NCI-H446 treated with DMSO at 0.1 percent for 48 hours (cell line): ENCODE measurements around the gene GALNTL6.
"Not testable (repeated sequence)": the region's sequence is repeated elsewhere in the genome, so short reads cannot be mapped to it uniquely, and the experiment has no call there.

Source experiments
- DNase-seq: peaks from one replicate; lab custom pipeline; 2025; lab: John Stamatoyannopoulos, UW

GALNTL6 gene

DNA sequence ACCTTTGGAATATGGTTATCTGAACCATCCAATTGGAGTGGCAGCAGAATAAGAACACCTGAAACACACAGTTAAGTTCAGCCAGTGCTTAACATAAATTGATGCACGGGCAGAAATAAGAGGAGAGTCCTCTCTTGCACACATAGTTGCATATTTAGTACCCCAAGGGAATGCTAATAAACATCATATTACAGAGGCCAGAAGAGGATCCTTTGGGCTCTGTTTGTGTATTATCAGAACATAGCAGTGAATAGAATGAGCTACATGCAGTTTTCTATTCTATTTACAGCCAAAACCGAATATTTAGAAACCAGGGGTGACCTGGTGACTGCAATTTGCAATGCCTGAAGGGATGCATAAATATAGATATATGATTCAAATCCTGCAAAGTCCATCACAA, 1054.6 kb downstream of the GALNTL6 start:
- DNase-seq: no peak

DNA sequence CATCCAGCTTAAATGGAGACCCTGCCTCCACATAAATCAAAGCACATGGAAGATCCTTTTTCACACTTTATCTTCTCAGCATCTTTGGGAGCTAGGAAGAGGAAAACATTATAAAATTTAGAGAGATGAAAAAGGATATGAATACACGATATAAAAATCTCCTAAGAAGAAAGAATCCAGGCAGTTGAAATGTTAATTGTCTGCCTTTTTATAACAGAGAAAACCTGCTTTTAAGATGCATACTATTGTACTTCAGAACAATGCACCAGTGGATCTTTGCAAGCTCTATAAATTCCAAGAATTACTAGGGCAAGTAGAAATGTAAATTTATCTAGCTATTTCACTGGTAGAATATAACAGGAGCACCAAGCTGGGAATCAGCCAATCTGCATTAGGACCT, 1055.1 kb downstream of the GALNTL6 start:
- no peak for DNase-seq

DNA sequence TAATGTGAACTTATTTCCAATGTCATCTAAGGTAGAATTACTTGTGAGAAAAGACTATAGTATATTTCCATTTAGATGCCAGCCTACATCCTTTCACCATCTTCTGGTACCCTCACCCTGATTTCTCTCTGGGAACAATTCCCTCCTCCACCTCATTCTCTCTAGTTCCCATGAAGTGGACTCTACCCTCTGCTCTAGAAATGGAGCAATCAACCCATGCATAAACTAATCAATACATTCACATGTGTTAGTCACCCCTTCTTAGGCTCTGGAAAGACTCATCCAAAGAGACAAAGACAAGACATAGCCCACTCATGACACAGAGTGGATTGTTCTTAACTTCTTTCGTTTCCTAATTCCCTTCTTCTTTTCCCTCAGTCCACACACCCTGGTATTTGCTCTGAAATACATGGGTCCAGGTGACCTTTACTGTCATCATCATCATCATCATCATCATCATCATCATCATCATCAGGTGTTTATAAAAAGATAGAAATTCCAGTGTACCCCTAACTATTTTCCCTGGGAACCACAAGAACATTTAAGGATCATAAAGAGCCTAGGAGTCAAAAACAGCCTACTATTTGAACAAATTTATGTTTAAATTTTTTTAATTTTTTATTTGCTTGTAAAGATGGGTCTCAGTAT, 1056.5 kb downstream of the GALNTL6 start:
- no peak for DNase-seq

DNA sequence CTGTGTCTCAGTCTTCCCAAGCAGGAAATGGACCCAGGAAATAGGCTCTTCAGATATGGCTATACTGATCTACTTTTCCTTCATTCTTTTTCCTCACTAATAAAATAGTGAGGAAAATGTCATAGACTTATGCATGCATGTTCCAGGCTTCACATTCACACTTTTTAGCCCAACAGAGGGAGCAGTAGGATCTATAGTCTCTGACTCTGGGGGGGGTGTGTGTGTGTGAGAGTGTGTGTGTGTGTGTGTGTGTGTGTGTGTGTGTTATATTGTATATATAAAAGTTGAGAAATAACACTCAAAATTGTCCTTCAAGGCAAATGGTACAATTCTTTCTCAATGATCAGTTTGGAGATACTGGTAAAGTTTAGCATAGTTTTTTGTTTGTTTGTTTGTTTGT, 1058.2 kb downstream of the GALNTL6 start:
- no peak for DNase-seq

DNA sequence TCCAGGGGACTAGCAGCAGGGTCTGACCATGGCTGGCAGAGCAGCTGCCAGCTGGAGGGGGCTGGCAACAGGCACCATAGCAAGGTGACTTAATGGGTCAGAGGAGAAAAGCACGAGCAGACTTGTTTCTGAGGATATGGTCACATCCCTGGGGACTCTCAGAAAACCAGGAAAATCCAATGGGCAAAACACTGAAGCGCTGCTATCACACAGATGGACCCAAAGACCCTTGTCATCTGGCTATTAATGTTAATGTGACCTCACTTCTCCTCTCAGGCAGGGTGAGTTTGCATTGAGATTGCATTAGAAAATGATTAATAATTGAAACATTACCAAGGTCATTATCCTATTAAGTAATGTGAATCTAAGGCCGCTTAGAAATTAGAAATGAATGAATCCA, 1061.7 kb downstream of the GALNTL6 start:
- no peak for DNase-seq

DNA sequence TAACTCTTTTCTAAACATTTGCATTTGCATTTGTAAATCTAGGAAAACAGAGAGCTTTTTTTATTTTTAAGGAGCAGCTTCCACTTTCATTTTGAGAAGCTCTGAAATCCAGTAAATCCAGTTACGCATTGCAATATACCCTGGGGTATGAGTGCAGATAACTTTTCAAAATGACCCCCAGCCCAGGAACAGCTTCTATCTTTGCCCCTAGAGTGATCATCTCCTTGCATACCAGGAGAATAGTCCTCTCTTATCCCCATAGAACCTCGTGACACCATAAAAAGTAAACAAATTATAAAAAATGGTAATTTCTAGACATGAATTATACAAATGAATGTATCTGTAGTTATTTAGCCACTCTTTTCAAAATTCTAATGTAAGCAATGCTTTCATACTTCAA, 1063.2 kb downstream of the GALNTL6 start:
- DNase-seq: no peak

DNA sequence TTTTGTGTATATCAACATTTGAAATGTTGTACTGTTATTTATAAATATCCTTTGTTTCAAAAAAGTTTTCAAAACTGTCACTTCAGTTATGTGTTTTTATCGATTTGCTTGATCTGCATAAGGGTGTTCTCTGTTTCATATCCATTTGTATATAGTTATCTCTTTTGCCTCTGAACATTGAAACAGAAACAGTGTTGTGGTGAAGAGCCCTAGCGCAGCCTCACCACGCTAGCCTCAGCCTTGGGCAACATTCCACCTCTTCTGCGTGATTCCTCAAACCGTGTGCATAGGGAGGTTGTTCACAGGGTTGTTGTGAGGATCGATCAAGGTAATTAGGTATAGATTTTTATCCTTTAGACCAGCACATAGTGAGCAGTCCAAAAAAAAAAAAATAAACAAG, 1068.4 kb downstream of the GALNTL6 start:
- DNase-seq: no peak

DNA sequence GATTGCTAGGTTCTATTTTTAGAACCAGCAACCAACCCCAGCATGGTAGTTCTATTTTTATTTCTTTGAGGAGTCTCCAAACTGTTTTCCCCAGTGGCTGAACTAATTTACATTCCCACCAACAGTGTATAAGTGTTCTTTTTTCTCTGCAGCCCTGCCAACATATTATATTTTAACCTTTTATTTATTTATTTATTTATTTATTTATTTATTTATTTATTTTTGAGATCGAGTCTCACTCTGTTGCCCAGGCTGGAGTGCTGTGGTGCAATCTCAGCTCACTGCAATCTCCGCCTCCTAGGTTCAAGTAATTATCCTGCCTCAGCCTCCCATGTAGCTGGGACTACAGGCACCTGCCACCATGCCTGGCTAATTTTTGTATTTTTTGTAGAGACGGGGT, 1074.2 kb downstream of the GALNTL6 start:
- DNase-seq: not testable (repeated sequence)

DNA sequence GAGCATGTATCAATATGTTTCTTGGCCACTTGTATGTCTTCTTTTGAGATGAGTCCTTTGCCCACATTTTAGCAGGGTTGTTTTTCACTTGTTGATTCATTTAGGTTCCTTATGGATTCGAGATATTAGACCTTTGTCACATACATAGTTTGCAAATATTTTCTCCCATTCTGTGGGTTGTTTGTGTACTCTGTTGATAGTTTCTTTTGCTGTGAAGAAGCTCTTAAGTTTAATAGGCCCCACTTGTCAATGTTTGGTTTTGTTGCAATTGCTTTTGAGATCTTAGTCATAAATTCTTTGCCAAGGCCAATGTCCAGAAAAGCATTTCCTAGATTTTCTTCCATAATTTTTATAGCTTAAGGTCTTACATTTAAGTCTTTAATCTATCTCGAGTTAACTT, 1074.8 kb downstream of the GALNTL6 start:
- no peak for DNase-seq

DNA sequence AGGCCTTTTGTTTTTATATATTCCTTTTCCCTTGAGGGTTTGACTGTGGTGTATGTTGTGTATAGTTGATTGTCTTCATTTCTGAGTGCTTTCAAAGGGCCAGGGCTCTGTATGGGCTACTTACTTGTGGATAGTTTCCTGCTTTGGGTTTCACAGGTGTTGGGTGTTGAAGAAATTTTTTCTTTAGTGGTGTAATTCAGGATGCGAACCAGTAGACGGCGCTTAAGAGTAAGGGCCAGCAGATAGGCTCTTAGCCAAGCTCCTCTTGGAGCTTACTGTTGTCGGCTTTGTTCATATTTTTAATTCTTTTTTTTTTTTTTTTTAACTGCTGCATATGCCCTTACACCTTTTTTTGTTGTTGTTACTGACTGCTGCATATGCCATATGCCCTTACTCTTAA, 1079.1 kb downstream of the GALNTL6 start:
- no peak for DNase-seq

DNA sequence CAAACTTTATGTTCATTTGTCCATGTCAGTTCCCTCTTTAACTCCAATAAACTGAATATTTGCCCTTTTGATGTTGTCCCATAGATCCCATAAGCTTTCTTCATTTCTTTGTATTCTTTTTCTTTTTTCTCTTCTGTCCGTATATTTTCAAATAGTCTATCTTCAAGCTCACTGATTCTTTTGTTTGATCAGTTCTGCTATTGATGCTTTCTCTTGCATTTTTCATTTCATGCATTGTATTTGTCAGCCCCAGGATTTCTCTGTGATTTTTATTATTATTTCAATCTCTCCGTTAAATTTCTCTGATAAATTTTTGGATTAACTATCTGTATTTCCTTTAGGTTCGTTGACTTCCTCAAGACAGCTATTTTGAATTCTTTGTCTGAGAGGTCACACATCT, 1082.5 kb downstream of the GALNTL6 start:
- DNase-seq: no peak

DNA sequence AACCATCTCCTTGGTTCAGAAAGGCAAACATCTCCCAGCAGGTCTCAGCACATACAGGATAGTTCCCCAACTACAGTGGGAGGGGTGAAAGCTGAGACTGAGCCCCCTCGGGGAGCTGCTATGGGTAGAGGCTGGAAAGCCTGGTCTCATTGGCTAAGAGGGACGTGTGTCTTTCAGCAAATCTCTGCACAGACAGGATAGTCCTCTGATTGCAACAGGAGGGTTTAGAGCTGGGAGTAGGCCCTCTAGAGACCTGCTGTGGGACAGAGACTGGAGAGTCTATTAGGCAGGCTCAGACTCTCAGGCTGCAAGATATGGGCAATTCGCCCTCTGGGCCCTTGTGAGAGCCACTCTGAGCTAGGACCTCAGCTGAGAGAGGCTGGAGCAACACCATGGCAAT, 1083.8 kb downstream of the GALNTL6 start:
- no peak for DNase-seq

DNA sequence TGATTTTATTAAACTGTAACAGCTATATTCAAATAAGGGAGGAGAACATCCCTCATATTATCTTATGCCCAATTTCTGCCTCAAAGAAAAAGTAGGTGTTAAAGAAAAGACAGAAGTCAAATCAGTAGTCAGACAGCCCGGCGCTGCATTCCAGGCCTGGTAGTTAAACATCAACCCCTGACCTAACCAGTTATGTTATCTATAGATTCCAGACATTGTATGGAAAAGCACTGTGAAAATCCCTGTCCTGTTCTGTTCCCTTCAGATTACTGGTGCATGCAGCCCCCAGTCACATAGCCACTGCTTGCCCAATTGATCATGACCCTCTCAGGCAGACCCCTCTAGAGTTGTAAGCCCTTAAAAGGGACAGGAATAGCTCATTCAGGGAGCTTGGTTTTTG, 1085.5 kb downstream of the GALNTL6 start:
- DNase-seq: no peak

DNA sequence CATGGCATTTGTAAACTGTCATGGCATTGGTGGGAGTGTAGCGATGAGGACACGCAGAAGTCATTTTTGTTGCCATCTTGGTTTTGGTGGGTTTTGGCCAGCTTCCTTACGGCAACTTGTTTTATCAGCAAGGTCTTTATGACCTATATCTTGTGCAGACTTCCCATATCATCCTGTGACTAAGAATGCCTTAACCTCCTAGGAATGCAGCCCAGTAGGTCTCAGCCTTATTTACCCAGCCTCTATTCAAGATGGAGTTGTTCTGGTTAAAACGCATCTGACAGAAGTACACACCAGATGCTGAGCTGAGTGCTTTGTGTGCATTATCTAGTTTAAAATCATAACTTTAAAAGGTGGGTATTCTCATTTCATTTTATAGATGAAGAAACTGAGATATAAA, 1086.7 kb downstream of the GALNTL6 start:
- DNase-seq: no peak

DNA sequence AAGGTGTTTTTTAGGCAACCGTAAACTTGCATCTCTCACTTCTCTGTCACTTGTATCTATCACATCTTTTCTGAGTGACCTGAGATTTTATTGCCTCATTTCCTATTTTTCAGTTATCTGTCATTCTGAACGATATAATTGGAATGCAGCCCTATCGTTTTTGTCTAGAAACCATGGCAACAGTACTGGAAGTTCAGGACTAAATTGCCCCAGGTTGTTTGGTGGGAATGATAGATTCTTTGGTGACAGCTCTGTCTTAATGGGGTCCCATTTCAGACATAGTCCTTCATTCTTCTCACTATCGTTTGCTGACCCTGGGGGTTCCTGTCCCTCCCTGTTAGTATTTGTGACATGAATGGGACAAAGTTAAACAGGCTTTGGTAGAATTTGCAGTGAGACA, 1087.7 kb downstream of the GALNTL6 start:
- DNase-seq: no peak

DNA sequence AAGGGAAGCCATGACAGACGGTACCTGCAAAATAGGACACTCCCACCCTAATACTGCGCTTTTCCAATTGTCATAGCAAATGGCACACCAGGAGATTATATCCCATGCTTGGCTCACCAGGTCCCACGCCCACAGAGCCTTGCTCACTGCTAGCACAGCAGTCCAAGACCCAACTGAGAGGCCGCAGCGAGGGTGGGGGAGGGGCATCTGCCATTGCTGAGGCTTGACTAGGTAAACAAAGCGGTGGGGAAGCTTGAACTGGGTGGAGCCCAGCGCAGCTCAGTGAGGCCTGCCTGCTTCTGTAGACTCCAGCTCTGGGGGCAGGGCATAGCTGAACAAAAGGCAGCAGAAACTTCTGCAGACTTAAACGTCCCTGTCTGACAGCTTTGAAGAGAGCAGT, 1099.3 kb downstream of the GALNTL6 start:
- DNase-seq: not testable (repeated sequence)

DNA sequence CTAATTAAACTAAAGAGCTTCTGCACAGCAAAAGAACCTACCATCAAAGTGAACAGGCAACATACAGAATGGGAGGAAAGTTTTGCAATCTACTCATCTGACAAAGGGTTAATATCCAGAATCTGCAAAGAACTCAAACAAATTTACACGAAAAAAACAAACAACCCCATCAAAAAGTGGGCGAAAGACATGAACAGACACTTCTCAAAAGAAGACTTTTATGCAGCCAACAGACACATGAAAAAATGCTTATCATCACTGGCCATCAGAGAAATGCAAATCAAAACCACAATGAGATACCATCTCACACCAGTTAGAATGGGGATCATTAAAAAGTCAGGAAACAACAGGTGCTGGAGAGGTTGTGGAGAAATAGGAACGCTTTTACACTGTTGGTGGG, 1104.2 kb downstream of the GALNTL6 start:
- DNase-seq: not testable (repeated sequence)

DNA sequence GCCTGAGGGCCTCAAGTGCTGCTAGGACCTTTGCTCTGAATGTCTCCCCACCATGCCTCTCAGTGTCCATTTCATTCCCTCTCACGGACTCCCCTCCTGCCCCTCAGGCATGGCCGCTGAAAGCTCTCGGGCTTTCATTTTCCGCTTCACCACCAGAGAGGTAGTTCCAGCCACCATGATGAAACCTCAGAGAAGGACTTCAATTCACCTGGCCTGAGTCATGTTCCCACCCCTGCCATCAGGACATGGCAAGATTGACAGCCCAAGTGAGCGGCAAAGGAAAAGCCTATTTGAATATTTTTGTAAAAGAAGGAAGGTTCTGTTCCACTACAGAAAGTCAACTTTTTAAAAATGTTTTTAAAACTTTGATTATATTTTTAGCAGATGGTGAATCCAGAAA, 1106.1 kb downstream of the GALNTL6 start:
- no peak for DNase-seq

DNA sequence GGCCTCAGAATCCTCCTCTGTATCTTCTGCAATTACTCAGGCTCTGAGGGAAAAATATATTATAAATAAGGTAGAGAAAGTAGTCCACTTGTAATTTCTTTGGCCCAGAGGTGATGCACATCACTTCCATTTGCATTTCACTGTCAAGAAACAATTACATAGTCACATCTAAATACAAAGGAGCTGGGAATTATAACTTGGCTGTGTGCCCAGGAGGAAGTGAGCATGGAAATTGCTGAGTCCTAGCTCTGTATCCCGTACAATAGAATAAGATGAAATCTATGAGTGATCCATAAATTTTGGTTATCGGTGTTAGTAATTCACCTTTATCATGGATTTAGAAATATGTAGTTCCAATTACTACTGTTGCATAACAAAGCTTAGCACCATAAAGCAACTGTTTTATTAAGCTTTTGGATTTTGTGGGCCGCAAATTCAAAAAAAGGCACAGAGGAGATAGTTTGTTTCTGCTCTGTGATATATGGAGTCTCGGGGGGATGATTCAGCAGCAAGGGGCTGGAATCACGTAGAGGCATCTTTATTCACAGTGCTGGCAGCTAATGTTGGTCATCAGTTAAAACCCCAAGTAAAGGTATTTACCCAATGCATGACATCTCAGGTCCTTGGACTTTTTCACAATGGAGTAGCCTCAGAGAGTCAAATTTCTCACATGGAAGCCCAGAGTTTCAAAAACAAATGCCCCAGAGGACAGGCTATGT, 1114.1 kb downstream of the GALNTL6 start:
- no peak for DNase-seq

DNA sequence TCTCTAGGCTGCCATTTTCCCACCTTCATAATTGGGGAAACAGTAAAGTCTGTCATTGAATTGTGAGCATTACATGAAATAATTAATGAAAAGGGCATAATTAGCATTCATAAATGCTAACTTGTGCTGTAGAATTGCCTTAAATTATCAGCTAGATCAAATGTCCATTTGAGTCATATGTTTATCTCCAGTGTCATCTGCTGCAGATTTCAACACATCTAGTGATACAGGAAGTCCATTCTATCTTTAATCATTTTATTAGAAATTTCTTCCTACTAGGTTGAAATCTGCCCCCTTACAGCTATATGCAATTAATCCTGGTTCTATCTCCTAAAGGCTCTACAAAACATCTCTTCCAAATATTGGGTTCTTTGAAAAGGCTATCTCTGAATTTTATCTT, 1115.1 kb downstream of the GALNTL6 start:
- no peak for DNase-seq

DNA sequence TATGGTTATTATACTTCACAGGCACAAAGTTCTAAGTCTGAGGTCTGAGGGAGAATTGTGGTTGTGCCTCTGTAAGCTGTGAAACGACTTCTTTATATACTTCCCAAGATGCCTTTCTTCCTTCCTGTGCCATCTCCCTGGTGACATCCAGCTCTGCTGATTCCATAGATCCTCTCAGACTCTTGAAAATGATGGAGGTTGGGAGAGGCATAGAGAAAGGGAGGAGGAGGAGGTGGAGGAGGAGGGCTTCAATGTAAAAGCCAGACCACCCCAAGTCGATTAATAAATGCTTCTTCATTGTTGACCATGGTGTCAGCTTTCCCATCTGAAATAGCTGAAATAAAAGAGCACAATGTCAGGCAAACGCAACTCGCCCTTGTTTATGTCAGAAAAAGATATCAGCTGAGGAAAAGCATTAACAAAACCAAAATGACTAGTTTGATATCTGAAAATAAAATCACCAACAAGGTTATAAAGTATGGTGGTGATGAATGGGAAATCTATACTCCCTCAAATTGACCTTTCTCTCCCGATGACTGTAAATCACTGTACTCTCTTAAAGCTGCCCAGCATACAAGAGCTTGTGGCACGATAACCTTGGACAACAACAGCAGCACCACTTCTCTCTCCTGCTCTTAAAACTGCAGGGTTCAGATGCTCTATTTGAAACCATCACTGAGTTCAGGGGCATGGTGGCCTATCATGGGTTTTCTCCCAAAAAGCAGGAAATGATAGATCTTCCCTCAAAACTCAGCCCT, 1125.0 kb downstream of the GALNTL6 start:
- DNase-seq: no peak

DNA sequence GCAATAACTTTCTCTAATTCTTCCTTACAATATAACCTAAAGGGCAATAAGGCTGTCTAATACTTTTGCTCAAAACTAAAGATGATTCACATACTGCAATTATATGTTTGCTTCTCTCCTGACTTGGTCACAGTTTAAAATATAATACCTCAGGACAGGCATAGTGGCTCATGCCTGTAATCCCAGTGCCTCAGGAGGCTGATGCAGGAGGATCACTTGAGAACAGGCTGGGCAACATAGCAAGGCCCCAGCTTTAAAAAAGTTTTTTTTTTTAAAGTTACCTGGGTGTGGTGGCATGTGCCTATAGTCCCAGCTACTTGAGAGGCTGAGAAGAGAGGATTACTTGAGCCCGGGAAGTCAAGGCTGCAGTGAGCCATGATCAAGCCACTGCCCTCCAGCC, 1125.7 kb downstream of the GALNTL6 start:
- DNase-seq: no peak

DNA sequence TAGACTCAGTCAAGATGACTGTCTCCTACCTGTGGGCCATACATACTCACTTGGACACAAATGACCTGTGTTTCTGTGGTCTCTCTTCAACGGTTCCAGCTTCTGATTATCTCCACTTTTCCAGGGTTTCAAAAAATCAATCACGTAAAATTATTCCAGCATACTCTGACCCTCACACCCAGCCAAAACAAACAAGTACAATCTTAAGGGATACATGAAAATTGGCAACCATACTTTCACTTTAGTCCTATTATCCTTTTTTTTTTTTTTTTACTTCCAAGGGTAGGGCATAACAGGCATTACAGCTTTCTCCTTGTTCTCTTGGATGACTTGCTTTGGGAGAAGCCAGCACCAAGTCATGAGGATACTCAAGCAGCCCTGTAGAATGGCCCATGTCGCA, 1129.6 kb downstream of the GALNTL6 start:
- no peak for DNase-seq
